ENCODE measurements around the gene RXRG. TPM values are rescaled to one million over a fixed set of nuclear protein-coding genes. Genes with fewer than 3 reads are reported as not detected.
A peak's percentile ranks its signal among the peaks of the same experiment; 100 is the strongest.

The RXRG gene
- total RNA-seq, 1 donor from 2014 or later: not detected

DNA sequence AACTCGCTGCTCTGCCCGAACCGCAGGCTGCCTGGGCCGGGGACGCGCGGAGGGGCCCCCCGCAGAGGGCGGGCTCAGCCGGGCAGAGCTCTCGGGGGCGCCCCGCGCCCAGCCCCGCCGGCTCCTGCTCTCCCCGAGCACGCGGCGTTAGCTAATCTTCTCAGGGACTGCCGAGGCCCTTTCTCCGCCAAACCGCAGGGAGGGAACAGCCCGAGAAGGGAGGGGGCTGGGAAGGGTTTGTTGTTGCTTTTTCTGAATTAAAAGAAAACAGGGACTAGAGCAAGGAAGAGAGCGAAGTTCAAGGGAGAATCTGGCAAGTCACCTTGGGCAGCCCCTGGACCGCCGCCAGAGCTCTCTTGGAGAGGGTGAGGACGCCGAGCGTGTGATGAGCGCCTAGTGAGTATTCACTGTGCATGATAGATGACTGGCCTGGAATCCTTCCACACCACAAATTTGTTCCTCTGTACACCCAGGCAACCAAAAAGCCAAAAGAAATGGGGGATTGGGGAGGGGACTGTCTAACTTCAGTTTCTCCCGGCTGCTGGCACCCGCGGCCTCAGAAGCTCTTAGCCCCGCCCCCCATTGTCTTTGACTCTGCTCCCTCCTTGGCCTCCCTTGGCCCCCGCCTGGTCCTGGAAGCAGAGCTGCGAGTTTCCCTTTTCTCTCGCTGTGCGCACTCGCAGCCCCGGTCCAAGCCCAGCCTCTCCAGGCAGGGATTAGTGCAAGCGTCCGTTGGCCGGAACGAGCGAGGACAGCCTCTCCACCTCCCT lies 68.7 kb downstream of the RXRG start:
- H3K4me2 ChIP-seq (ENCODE audit: low read length): peak overlapping the region; percentile 83
- TF ChIP-seq, protein P1, sequence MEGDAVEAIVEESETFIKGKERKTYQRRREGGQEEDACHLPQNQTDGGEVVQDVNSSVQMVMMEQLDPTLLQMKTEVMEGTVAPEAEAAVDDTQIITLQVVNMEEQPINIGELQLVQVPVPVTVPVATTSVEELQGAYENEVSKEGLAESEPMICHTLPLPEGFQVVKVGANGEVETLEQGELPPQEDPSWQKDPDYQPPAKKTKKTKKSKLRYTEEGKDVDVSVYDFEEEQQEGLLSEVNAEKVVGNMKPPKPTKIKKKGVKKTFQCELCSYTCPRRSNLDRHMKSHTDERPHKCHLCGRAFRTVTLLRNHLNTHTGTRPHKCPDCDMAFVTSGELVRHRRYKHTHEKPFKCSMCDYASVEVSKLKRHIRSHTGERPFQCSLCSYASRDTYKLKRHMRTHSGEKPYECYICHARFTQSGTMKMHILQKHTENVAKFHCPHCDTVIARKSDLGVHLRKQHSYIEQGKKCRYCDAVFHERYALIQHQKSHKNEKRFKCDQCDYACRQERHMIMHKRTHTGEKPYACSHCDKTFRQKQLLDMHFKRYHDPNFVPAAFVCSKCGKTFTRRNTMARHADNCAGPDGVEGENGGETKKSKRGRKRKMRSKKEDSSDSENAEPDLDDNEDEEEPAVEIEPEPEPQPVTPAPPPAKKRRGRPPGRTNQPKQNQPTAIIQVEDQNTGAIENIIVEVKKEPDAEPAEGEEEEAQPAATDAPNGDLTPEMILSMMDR (IDR thresholded peaks at IDR 0.05; ENCODE audit: insufficient read depth, low read depth, low read length): no peak
- peak overlapping the region; percentile 25 for H3K9ac ChIP-seq (ENCODE audit: low read length)
- H3K27ac ChIP-seq (ENCODE audit: low read depth, low read length): no peak overlapping the region
- Mint-ChIP-seq H3K9me3 (ENCODE audit: unreplicated experiment) (no peaks in the 10 kb centered on the region), H3K4me3 (ENCODE audit: unreplicated experiment) (peak overlapping the region; percentile 81), H3K36me3 (ENCODE audit: low read depth, unreplicated experiment) (peaks cover under 1% of the 10 kb centered on the region), H3K27ac (ENCODE audit: unreplicated experiment) (no peak overlapping the region), H3K4me1 (ENCODE audit: low read depth, unreplicated experiment) (peaks cover 9% of the 10 kb centered on the region), H3K27me3 (ENCODE audit: low read depth, unreplicated experiment) (peaks cover 86% of the 10 kb centered on the region)
- DNase-seq (ENCODE audit: low read depth) (peak; percentile 85), FAIRE-seq (no peak)
- peaks cover 13% of the 10 kb centered on the region for H3K4me1 ChIP-seq (ENCODE audit: insufficient read depth, low read length)
- peak overlapping the region; percentile 44 for H2AFZ ChIP-seq (ENCODE audit: low read depth, low read length)
- peak overlapping the region; percentile 47 for H3K4me3 ChIP-seq (ENCODE audit: insufficient read depth, low read depth, low read length)
- H3K27me3 ChIP-seq (ENCODE audit: insufficient read depth, low read length): peaks cover 37% of the 10 kb centered on the region
- no peaks in the 10 kb centered on the region for H4K20me1 ChIP-seq (ENCODE audit: insufficient read depth, low read length)
- no peaks in the 10 kb centered on the region for H3K36me3 ChIP-seq (ENCODE audit: insufficient read depth, low read length)
- no peaks in the 10 kb centered on the region for H3K9me3 ChIP-seq (ENCODE audit: insufficient read depth, low read depth, low read length)
- no peaks in the 10 kb centered on the region for H3K79me2 ChIP-seq (ENCODE audit: insufficient read depth, low read length)

GRCh38 chr1:165375623-165376022 lies 69.3 kb downstream of the RXRG start:
- Mint-ChIP-seq H3K4me3 (ENCODE audit: unreplicated experiment) (no peak overlapping the region), H3K36me3 (ENCODE audit: low read depth, unreplicated experiment) (no peaks in the 10 kb centered on the region), H3K9me3 (ENCODE audit: unreplicated experiment) (no peaks in the 10 kb centered on the region), H3K27me3 (ENCODE audit: low read depth, unreplicated experiment) (peaks cover 85% of the 10 kb centered on the region), H3K27ac (ENCODE audit: unreplicated experiment) (no peak overlapping the region), H3K4me1 (ENCODE audit: low read depth, unreplicated experiment) (peaks cover 9% of the 10 kb centered on the region)
- Histone ChIP-seq H3K36me3 (ENCODE audit: insufficient read depth, low read length) (no peaks in the 10 kb centered on the region), H3K4me2 (ENCODE audit: low read length) (peak overlapping the region; percentile 83), H3K27me3 (ENCODE audit: insufficient read depth, low read length) (peaks cover 36% of the 10 kb centered on the region), H3K9ac (ENCODE audit: low read length) (peak overlapping the region; percentile 25), H4K20me1 (ENCODE audit: insufficient read depth, low read length) (no peaks in the 10 kb centered on the region), H3K79me2 (ENCODE audit: insufficient read depth, low read length) (no peaks in the 10 kb centered on the region), H3K9me3 (ENCODE audit: insufficient read depth, low read depth, low read length) (no peaks in the 10 kb centered on the region), H3K4me3 (ENCODE audit: insufficient read depth, low read depth, low read length) (peak overlapping the region; percentile 47), H3K27ac (ENCODE audit: low read depth, low read length) (no peak overlapping the region), H3K4me1 (ENCODE audit: insufficient read depth, low read length) (peaks cover 13% of the 10 kb centered on the region), H2AFZ (ENCODE audit: low read depth, low read length) (no peak overlapping the region)
- DNase-seq (ENCODE audit: low read depth) (no peak), FAIRE-seq (no peak)
- TF ChIP-seq EZH2 (IDR thresholded peaks at IDR 0.05; ENCODE audit: insufficient read depth, low read length): no peak
- TF ChIP-seq, protein P1 (IDR thresholded peaks at IDR 0.05; ENCODE audit: insufficient read depth, low read depth, low read length): no peak

DNA sequence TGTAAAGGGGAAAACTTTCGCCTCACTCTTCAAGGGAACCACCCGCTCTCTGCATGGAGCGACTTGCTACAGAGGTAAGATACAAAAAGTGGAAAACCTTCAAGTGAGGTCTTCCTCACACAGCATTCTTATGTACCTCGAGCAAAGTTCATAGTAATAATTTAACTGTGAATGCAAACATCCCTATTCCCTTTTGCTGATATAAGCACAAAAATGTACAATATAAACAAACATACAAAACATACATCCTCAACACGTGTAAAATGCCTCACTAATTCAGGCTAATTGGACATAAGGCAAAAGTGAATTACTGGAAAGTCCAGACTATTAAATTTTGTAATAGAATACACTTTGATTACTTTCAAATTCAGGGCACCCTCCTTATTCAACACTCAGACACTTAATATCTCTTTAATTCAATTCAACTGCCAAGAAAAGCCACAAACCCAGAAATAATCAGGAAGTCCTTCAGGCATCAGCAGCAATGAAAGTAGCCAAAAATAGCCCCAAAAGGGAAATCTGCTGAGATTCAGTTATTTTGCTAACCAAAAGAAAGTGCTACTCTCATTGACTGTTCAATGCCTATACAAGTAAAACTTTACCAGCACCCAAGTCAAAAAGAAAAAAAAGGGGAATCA lies 73.2 kb downstream of the RXRG start:
- Histone ChIP-seq H3K79me2 (ENCODE audit: insufficient read depth, low read length) (no peaks in the 10 kb centered on the region), H3K4me1 (ENCODE audit: insufficient read depth, low read length) (peaks cover 11% of the 10 kb centered on the region), H3K27ac (ENCODE audit: low read depth, low read length) (no peak overlapping the region), H3K4me3 (ENCODE audit: insufficient read depth, low read depth, low read length) (no peak overlapping the region), H3K9me3 (ENCODE audit: insufficient read depth, low read depth, low read length) (no peaks in the 10 kb centered on the region), H2AFZ (ENCODE audit: low read depth, low read length) (no peak overlapping the region), H4K20me1 (ENCODE audit: insufficient read depth, low read length) (peaks cover 3% of the 10 kb centered on the region), H3K9ac (ENCODE audit: low read length) (no peak overlapping the region), H3K27me3 (ENCODE audit: insufficient read depth, low read length) (peaks cover 39% of the 10 kb centered on the region), H3K4me2 (ENCODE audit: low read length) (no peak overlapping the region), H3K36me3 (ENCODE audit: insufficient read depth, low read length) (no peaks in the 10 kb centered on the region)
- H3K4me3 Mint-ChIP-seq (ENCODE audit: unreplicated experiment): no peak overlapping the region
- no peaks in the 10 kb centered on the region for H3K9me3 Mint-ChIP-seq (ENCODE audit: unreplicated experiment)
- peaks cover 5% of the 10 kb centered on the region for H3K4me1 Mint-ChIP-seq (ENCODE audit: low read depth, unreplicated experiment)
- no peaks in the 10 kb centered on the region for H3K36me3 Mint-ChIP-seq (ENCODE audit: low read depth, unreplicated experiment)
- TF ChIP-seq, protein P1 (IDR thresholded peaks at IDR 0.05; ENCODE audit: insufficient read depth, low read depth, low read length): no peak
- TF ChIP-seq EZH2 (IDR thresholded peaks at IDR 0.05; ENCODE audit: insufficient read depth, low read length): no peak
- FAIRE-seq: no peak
- H3K27ac Mint-ChIP-seq (ENCODE audit: unreplicated experiment): no peak overlapping the region
- peaks cover 90% of the 10 kb centered on the region for H3K27me3 Mint-ChIP-seq (ENCODE audit: low read depth, unreplicated experiment)
- DNase-seq (ENCODE audit: low read depth): peak; percentile 8
